Renal cortex interstitium (tissue), 11 donors: ENCODE measurements around the gene RGP1. TPM values are rescaled to one million over a fixed set of nuclear protein-coding genes. Genes with fewer than 3 reads are reported as not detected.
A peak's percentile ranks its signal among the peaks of the same experiment; 100 is the strongest.

Experiments
- DNase-seq, 11 donors: peaks; one replicate each; pipeline ENCODE4 v3.0.0-alpha.2; 2013; ENCODE audit warnings: low read depth in 9 of 11, low spot score in 4 of 11; ENCODE audit errors: extremely low read depth in 1 of 11
- polyA plus RNA-seq, 3 donors: library from polyadenylated mRNA; unstranded; fragments of 120-200 nt; gene quantifications; one replicate each; pipeline ENCODE4 v1.2.1, GENCODE V29; 2013; ENCODE audit not compliant: insufficient read length in 3 of 3

RGP1 gene
- polyA plus RNA-seq, 3 donors: 28.8 to 30.3 (median 29.0) TPM

- DNase-seq: peak in 1 of 11 donors; percentile 44
Observed at GRCh38 chr9:35757226-35757891, 8.3 kb downstream of the RGP1 start.

GRCh38 chr9:35757892-35758275, 8.8 kb downstream of the RGP1 start:
- no peak for DNase-seq

- DNase-seq: no peak
Observed at GRCh38 chr9:35758475-35759050, 9.5 kb downstream of the RGP1 start.

GRCh38 chr9:35759795-35760194, 10.7 kb downstream of the RGP1 start:
- DNase-seq: no peak

GRCh38 chr9:35760651-35761050, 11.6 kb downstream of the RGP1 start:
- no peak for DNase-seq

- no peak for DNase-seq
Observed at GRCh38 chr9:35763181-35763580, 14.1 kb downstream of the RGP1 start.

GRCh38 chr9:35763803-35764202, 14.7 kb downstream of the RGP1 start:
- no peak for DNase-seq

GRCh38 chr9:35766997-35767396, 17.9 kb downstream of the RGP1 start:
- DNase-seq: no peak

GRCh38 chr9:35767458-35767857, 18.4 kb downstream of the RGP1 start:
- no peak for DNase-seq

GRCh38 chr9:35769763-35770162, 20.7 kb downstream of the RGP1 start:
- no peak for DNase-seq

GRCh38 chr9:35771075-35771433, 22.0 kb downstream of the RGP1 start:
- DNase-seq: no peak

GRCh38 chr9:35771534-35771933, 22.4 kb downstream of the RGP1 start:
- DNase-seq: no peak

GRCh38 chr9:35771943-35772342, 22.9 kb downstream of the RGP1 start:
- no peak for DNase-seq

- DNase-seq: no peak
Observed at GRCh38 chr9:35774907-35775635, 26.0 kb downstream of the RGP1 start.

GRCh38 chr9:35776018-35776417, 26.9 kb downstream of the RGP1 start:
- peak in 2 of 11 donors; percentile 67 to 76 for DNase-seq

GRCh38 chr9:35778496-35778895, 29.4 kb downstream of the RGP1 start:
- no peak for DNase-seq

GRCh38 chr9:35781066-35781465, 32.0 kb downstream of the RGP1 start:
- no peak for DNase-seq

- DNase-seq: no peak
Observed at GRCh38 chr9:35783418-35783817, 34.3 kb downstream of the RGP1 start.

GRCh38 chr9:35789541-35789940, 40.5 kb downstream of the RGP1 start:
- no peak for DNase-seq

- DNase-seq: no peak
Observed at GRCh38 chr9:35790025-35790384, 40.9 kb downstream of the RGP1 start.
